Measurements from ENCODE around the gene MVB12B.

DNA sequence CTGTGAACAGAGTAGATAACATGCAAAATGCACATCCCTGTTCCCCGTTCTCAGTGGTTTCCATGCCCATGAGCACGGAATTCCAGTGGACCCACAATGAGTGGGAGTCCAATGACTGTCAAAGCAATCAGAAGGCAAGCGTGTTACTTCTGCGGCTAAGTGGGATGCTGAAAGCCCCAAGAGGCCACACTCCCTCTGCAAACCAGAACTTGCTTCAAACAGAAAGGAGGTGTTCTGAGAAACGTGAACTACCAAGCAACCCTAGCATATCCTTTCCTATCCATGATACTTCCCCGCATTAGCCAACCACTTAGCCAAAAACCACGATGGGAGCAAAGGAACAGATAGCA lies 21.7 kb upstream of the MVB12B start:
- TF ChIP-seq, protein P1, sequence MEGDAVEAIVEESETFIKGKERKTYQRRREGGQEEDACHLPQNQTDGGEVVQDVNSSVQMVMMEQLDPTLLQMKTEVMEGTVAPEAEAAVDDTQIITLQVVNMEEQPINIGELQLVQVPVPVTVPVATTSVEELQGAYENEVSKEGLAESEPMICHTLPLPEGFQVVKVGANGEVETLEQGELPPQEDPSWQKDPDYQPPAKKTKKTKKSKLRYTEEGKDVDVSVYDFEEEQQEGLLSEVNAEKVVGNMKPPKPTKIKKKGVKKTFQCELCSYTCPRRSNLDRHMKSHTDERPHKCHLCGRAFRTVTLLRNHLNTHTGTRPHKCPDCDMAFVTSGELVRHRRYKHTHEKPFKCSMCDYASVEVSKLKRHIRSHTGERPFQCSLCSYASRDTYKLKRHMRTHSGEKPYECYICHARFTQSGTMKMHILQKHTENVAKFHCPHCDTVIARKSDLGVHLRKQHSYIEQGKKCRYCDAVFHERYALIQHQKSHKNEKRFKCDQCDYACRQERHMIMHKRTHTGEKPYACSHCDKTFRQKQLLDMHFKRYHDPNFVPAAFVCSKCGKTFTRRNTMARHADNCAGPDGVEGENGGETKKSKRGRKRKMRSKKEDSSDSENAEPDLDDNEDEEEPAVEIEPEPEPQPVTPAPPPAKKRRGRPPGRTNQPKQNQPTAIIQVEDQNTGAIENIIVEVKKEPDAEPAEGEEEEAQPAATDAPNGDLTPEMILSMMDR (IDR thresholded peaks at IDR 0.05) = no peak
- no peak for TF ChIP-seq POLR2A (IDR thresholded peaks at IDR 0.05)

Data from tibial nerve (tissue), 3 donors.